CD4-positive, alpha-beta T cell treated with Interleukin-6 at 100 ng/mL for 8 hours (primary cell): Measurements from ENCODE around the gene RGS19.
A peak's percentile ranks its signal among the peaks of the same experiment; 100 is the strongest.

ENCODE experiments used
- DNase-seq: peaks from one replicate; pipeline ENCODE4 v3.0.0-alpha.2; 2020; ENCODE audit warnings: mixed read lengths, low spot score

RGS19 gene

GRCh38 chr20:64077541-64077875, 1.8 kb downstream of the RGS19 start:
- no peak for DNase-seq

- peak; percentile 43 for DNase-seq
Observed at GRCh38 chr20:64077094-64077493, 2.2 kb downstream of the RGS19 start.

GRCh38 chr20:64076061-64076997, 3.0 kb downstream of the RGS19 start:
- no peak for DNase-seq

GRCh38 chr20:64075556-64075955, 3.8 kb downstream of the RGS19 start:
- no peak for DNase-seq

- no peak for DNase-seq
Observed at GRCh38 chr20:64074963-64075362, 4.4 kb downstream of the RGS19 start.

GRCh38 chr20:64074184-64074789, 5.0 kb downstream of the RGS19 start:
- no peak for DNase-seq

GRCh38 chr20:64073476-64074183, 5.7 kb downstream of the RGS19 start:
- no peak for DNase-seq

- DNase-seq: no peak
Observed at GRCh38 chr20:64072498-64073063, 6.7 kb downstream of the RGS19 start.

- DNase-seq: no peak
Observed at GRCh38 chr20:64071341-64072332, 7.7 kb downstream of the RGS19 start.

- no peak for DNase-seq
Observed at GRCh38 chr20:64070244-64070993, 8.9 kb downstream of the RGS19 start.

GRCh38 chr20:64069614-64070243, 9.6 kb downstream of the RGS19 start:
- DNase-seq: no peak

- no peak for DNase-seq
Observed at GRCh38 chr20:64069209-64069613, 10.1 kb downstream of the RGS19 start.

GRCh38 chr20:64068386-64069208, 10.7 kb downstream of the RGS19 start:
- no peak for DNase-seq

GRCh38 chr20:64067733-64068307, 11.5 kb downstream of the RGS19 start:
- DNase-seq: no peak

GRCh38 chr20:64067005-64067632, 12.2 kb downstream of the RGS19 start:
- DNase-seq: no peak

- peak; percentile 56 for DNase-seq
Observed at GRCh38 chr20:64065974-64066343, 13.4 kb downstream of the RGS19 start.

GRCh38 chr20:64065062-64065973, 14.0 kb downstream of the RGS19 start:
- no peak for DNase-seq
